Fibroblast of lung (primary cell): Measurements from ENCODE around the gene SLC38A10.

Experiments used
- CTCF ChIP-seq, 2 donors: IDR thresholded peaks in 1 of 2; conservative IDR thresholded peaks in 1 of 2; 1 replicate in 1 of 2; 2 replicates in 1 of 2; pipeline ENCODE4 v1.5.1; 2011 to 2012; ENCODE audit warnings: low read length in 2 of 2, control low read depth in 1 of 2, inconsistent platforms in 1 of 2, low read depth in 1 of 2, mild to moderate bottlenecking in 1 of 2
- EZH2 ChIP-seq: IDR thresholded peaks from 2 replicates; pipeline ENCODE4 v1.5.1; 2012; ENCODE audit warnings: low read length, control low read depth, mild to moderate bottlenecking; ENCODE audit errors: missing control alignments

- TF ChIP-seq CTCF (conservative IDR thresholded peaks at IDR 0.05 in 1 of 2, IDR thresholded peaks at IDR 0.05 in 1 of 2; ENCODE audit: low read depth in 1 of 2, low read length in 2 of 2) (no peak), EZH2 (no peak)
These were observed 6.4 kb downstream of the SLC38A10 start for GRCh38 chr17:81288715-81289114.
